ENCODE results near the gene LRP1B.

- TF ChIP-seq CTCF (conservative IDR thresholded peaks at IDR 0.05; ENCODE audit: low read length): no peak
- no peak for TF ChIP-seq EZH2phosphoT487 (IDR thresholded peaks at IDR 0.05; ENCODE audit: borderline replicate concordance)
Measured at GRCh38 chr2:142048581-142048980, 82.2 kb downstream of the LRP1B start.
